WERI-Rb-1 (cell line): ENCODE results near the gene SLC4A11.

Experiments used
- DNase-seq: peaks from one replicate; pipeline ENCODE4 v3.0.0-alpha.2; 2020
- H3K27ac ChIP-seq: fragments of 250-450 bp; sonication (Bioruptor Pico); 2 replicates; pipeline ENCODE4 v1.5.1; 2020; ENCODE audit warnings: mild to moderate bottlenecking, moderate library complexity
- H3K27me3 ChIP-seq: fragments of 250-450 bp; sonication (Bioruptor Pico); 2 replicates; pipeline ENCODE4 v1.5.1; 2021; ENCODE audit warnings: mild to moderate bottlenecking, low read depth, moderate library complexity; ENCODE audit not compliant: insufficient read depth, severe bottlenecking
- H3K36me3 ChIP-seq: fragments of 250-450 bp; sonication (Bioruptor Pico); 2 replicates; pipeline ENCODE4 v1.5.1; 2020; ENCODE audit warnings: mild to moderate bottlenecking, moderate library complexity
- H3K4me3 ChIP-seq: 2 replicates; pipeline ENCODE4 v1.5.1; 2011; ENCODE audit warnings: low read depth, mild to moderate bottlenecking, control low read depth, low read length
- H3K9me3 ChIP-seq: fragments of 250-450 bp; sonication (Bioruptor Pico); 2 replicates; pipeline ENCODE4 v1.5.1; 2021; ENCODE audit warnings: mild to moderate bottlenecking, moderate library complexity; ENCODE audit not compliant: severe bottlenecking
- CTCF ChIP-seq: IDR thresholded peaks from 2 replicates; pipeline ENCODE4 v1.5.1; 2011; ENCODE audit warnings: low read depth, mild to moderate bottlenecking, control low read depth, inconsistent platforms, low read length

The SLC4A11 gene

GRCh38 chr20:3233991-3234498 is 4.9 kb downstream of the SLC4A11 start:
- H3K4me3 ChIP-seq: no peak overlapping the region
- no peak for TF ChIP-seq CTCF
- no peak for DNase-seq
- H3K36me3 ChIP-seq: no peaks in the 10 kb centered on the region
- H3K27ac ChIP-seq: no peak overlapping the region
- peaks cover 12% of the 10 kb centered on the region for H3K27me3 ChIP-seq
- peaks cover 4% of the 10 kb centered on the region for H3K9me3 ChIP-seq

- H3K27ac ChIP-seq: no peak overlapping the region
- no peak overlapping the region for H3K4me3 ChIP-seq
- H3K36me3 ChIP-seq: no peaks in the 10 kb centered on the region
- H3K9me3 ChIP-seq: peaks cover 4% of the 10 kb centered on the region
- H3K27me3 ChIP-seq: peaks cover 8% of the 10 kb centered on the region
- DNase-seq: no peak
- TF ChIP-seq CTCF: no peak
Observed at GRCh38 chr20:3233131-3233990, 5.6 kb downstream of the SLC4A11 start.

- Histone ChIP-seq H3K4me3 (no peak overlapping the region), H3K9me3 (no peaks in the 10 kb centered on the region), H3K27me3 (no peaks in the 10 kb centered on the region), H3K27ac (no peak overlapping the region), H3K36me3 (no peaks in the 10 kb centered on the region)
- no peak for DNase-seq
- TF ChIP-seq CTCF: no peak
Observed at GRCh38 chr20:3231889-3232588, 7.0 kb downstream of the SLC4A11 start.

GRCh38 chr20:3231116-3231515 is 7.9 kb downstream of the SLC4A11 start:
- Histone ChIP-seq H3K4me3 (no peak overlapping the region), H3K27ac (no peak overlapping the region), H3K27me3 (no peaks in the 10 kb centered on the region), H3K9me3 (no peaks in the 10 kb centered on the region), H3K36me3 (no peaks in the 10 kb centered on the region; the same call in 1 of the 2 replicates)
- no peak for DNase-seq
- TF ChIP-seq CTCF: no peak

GRCh38 chr20:3229798-3230197 is 9.2 kb downstream of the SLC4A11 start:
- no peak for DNase-seq
- H3K27me3 ChIP-seq: no peaks in the 10 kb centered on the region
- H3K36me3 ChIP-seq: no peaks in the 10 kb centered on the region; the same call in 1 of the 2 replicates
- H3K9me3 ChIP-seq: no peaks in the 10 kb centered on the region
- no peak overlapping the region for H3K4me3 ChIP-seq
- no peak overlapping the region for H3K27ac ChIP-seq
- TF ChIP-seq CTCF: no peak
